CD8-positive, alpha-beta memory T cell (primary cell): ENCODE measurements around the gene ARL9. TPM values are rescaled to one million over a fixed set of nuclear protein-coding genes. Genes with fewer than 3 reads are reported as not detected.
A peak's percentile ranks its signal among the peaks of the same experiment; 100 is the strongest.

Experiments used
- CTCF ChIA-PET: fragments of 350-600 bp; sonication (Branson Sonifier 250); formaldehyde crosslinking; loops from one replicate; lab custom pipeline; 2021; ENCODE audit warnings: antibody characterized with exemption; lab: Charles Lee
- POLR2A ChIA-PET: fragments of 350-600 bp; sonication (Branson Sonifier 250); formaldehyde crosslinking; loops from one replicate; lab custom pipeline; 2021; ENCODE audit warnings: antibody characterized with exemption; lab: Charles Lee
- DNase-seq, 5 donors: peaks; one replicate each; pipeline versions ENCODE4 v3.0.0 to v3.0.0-alpha.2; 2020 to 2022; ENCODE audit warnings: mixed read lengths in 1 of 5
- H3K27ac ChIP-seq: one replicate; pipeline ENCODE4 v1.7.0; 2013; ENCODE audit warnings: low read depth, mild to moderate bottlenecking, low read length, moderate library complexity
- H3K27me3 ChIP-seq: 2 replicates; pipeline ENCODE4 v1.7.0; 2013; ENCODE audit warnings: low read length, mild to moderate bottlenecking; ENCODE audit not compliant: insufficient read depth, poor library complexity, severe bottlenecking
- H3K36me3 ChIP-seq: 2 replicates; pipeline ENCODE4 v1.7.0; 2013; ENCODE audit warnings: mild to moderate bottlenecking, low read length, moderate library complexity; ENCODE audit not compliant: insufficient read depth
- H3K4me1 ChIP-seq: 2 replicates; pipeline ENCODE4 v1.7.0; 2013; ENCODE audit warnings: mild to moderate bottlenecking, low read length, moderate library complexity; ENCODE audit not compliant: insufficient read depth
- H3K4me3 ChIP-seq: 2 replicates; pipeline ENCODE4 v1.7.0; 2013; ENCODE audit warnings: mild to moderate bottlenecking, low read length
- H3K9me3 ChIP-seq: 2 replicates; pipeline ENCODE4 v1.7.0; 2013; ENCODE audit warnings: mild to moderate bottlenecking, low read length
- H3K27ac Mint-ChIP-seq, 8 donors: one replicate each; pipeline ENCODE4 v1.8.0; 2020 to 2021; ENCODE audit warnings: mixed read lengths in 8 of 8, mild to moderate bottlenecking in 6 of 8, inconsistent platforms in 3 of 8, moderate library complexity in 3 of 8
- H3K27me3 Mint-ChIP-seq, 2 donors: one replicate each; pipeline ENCODE4 v1.8.0; 2020 to 2021; ENCODE audit warnings: mixed read lengths in 2 of 2, mild to moderate bottlenecking in 1 of 2, moderate library complexity in 1 of 2
- H3K36me3 Mint-ChIP-seq, 3 donors: one replicate each; pipeline ENCODE4 v1.8.0; 2020 to 2021; ENCODE audit warnings: mixed read lengths in 3 of 3, inconsistent platforms in 1 of 3, mild to moderate bottlenecking in 1 of 3
- H3K4me1 Mint-ChIP-seq, 3 donors: one replicate each; pipeline ENCODE4 v1.8.0; 2020 to 2021; ENCODE audit warnings: mixed read lengths in 3 of 3, inconsistent platforms in 1 of 3, mild to moderate bottlenecking in 1 of 3
- H3K4me3 Mint-ChIP-seq, 7 donors: one replicate each; pipeline ENCODE4 v1.8.0; 2020 to 2021; ENCODE audit warnings: mixed read lengths in 7 of 7, mild to moderate bottlenecking in 6 of 7, moderate library complexity in 4 of 7, inconsistent platforms in 2 of 7
- H3K9me3 Mint-ChIP-seq, 5 donors: one replicate each; pipeline ENCODE4 v1.8.0; 2020 to 2022; ENCODE audit warnings: mixed read lengths in 5 of 5, mild to moderate bottlenecking in 3 of 5, moderate library complexity in 2 of 5, inconsistent platforms in 1 of 5
- polyA plus RNA-seq: library from polyadenylated mRNA; unstranded; fragments of 300-500 nt; fragmentation: Illumina TruSeq; gene quantifications from one replicate; pipeline ENCODE4 v1.2.3, GENCODE V29; 2021
- total RNA-seq, 2 experiments: library from RNA; stranded (reverse); gene quantifications; one replicate each; pipeline ENCODE4 v1.2.3, GENCODE V29; 2021

Gene ARL9
- total and polyA plus RNA-seq, 3 experiments from 2014 or later, result 0.35 to 0.38 TPM; not detected in 1

DNA sequence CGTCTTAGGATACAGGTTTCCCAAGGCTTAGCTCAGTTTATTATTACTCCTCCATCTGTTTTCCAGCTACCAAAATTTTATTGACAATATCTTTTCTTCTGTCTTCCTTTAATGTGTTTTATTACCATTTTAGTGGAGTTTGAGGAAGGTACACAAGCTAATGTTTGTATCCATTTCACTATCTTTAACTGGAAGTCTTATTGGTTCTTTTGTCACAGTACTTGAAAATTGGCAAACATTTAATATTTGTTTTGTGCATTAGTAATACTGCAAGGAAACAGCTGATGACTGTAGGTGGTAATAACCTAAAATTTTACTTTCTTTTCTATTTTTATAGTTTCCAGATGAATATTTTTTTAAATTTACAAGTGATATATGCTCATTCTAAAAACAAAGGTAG is 9.3 kb upstream of the ARL9 start:
- H3K27me3 ChIP-seq, result no peaks in the 10 kb centered on the region
- H3K4me3 ChIP-seq, result no peak overlapping the region
- peaks cover 2% of the 10 kb centered on the region for H3K36me3 ChIP-seq
- H3K4me1 ChIP-seq, result no peaks in the 10 kb centered on the region
- no peaks in the 10 kb centered on the region for H3K27me3 Mint-ChIP-seq
- no peaks in the 10 kb centered on the region for H3K9me3 ChIP-seq
- no peak overlapping the region for H3K4me3 Mint-ChIP-seq
- no peaks in the 10 kb centered on the region for H3K9me3 Mint-ChIP-seq
- POLR2A ChIA-PET, result no interaction called here
- DNase-seq, result no peak
- H3K27ac Mint-ChIP-seq, result peak overlapping the region in 1 of 8 donors; percentile 21
- H3K36me3 Mint-ChIP-seq, result peaks cover 12 to 77% (median 32%) of the 10 kb centered on the region in 3 donors
- CTCF ChIA-PET, result interaction anchor here (1.0 kb wide), 1 partner anchor 19 kb away, joined by 3 read pairs; no protein-coding TSS in a partner anchor
- H3K4me1 Mint-ChIP-seq, result no peaks in the 10 kb centered on the region
- no peak overlapping the region for H3K27ac ChIP-seq

DNA sequence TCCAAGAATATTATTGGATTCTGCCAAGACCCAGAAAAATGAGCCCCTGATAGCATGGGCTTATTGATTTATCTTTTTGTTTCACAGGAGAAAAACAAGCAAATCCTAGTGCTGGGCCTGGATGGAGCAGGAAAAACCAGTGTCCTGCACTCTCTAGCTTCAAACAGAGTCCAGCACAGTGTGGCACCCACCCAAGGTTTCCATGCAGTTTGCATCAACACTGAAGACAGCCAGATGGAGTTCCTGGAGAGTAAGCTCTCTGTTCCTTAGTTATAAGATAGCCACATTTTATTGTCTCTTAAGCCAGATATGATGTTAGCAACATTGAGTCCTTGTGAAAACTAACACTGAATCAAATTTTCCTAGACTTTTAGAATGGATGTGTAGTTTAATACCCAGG is 5.5 kb downstream of the ARL9 start:
- Mint-ChIP-seq H3K4me3 (no peak overlapping the region), H3K27me3 (peaks cover 2 to 3% of the 10 kb centered on the region in 2 donors), H3K9me3 (no peaks in the 10 kb centered on the region), H3K27ac (no peak overlapping the region), H3K36me3 (no peaks in the 10 kb centered on the region), H3K4me1 (peaks cover 4 to 5% (median 5%) of the 10 kb centered on the region in 3 donors)
- POLR2A ChIA-PET, result no interaction called here
- Histone ChIP-seq H3K36me3 (no peaks in the 10 kb centered on the region), H3K4me1 (peaks cover 5% of the 10 kb centered on the region), H3K9me3 (no peaks in the 10 kb centered on the region), H3K27me3 (no peaks in the 10 kb centered on the region), H3K4me3 (no peak overlapping the region), H3K27ac (no peak overlapping the region)
- CTCF ChIA-PET, result no interaction called here
- DNase-seq, result no peak

DNA sequence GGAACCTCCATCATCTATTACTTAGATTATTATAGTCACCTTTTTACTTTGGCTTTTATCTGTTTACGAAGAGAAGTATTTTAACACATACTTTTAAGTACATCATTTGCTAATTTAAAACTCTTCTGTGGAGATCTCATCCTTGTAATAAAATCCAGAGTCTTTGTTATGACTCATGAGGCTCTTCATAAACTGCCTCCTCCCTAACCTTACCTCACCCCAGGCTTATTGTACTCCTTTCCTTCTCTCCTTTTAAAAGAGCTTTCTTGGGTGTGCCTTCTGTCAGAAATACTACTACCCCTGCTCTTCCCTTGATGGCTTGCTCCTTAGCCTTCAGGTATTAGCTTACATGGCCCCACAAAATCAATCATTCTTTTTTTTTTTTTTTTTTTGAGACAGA is 6.6 kb downstream of the ARL9 start:
- Histone ChIP-seq H3K9me3 (no peaks in the 10 kb centered on the region), H3K27me3 (no peaks in the 10 kb centered on the region), H3K27ac (no peak overlapping the region), H3K36me3 (no peaks in the 10 kb centered on the region), H3K4me1 (no peaks in the 10 kb centered on the region), H3K4me3 (no peak overlapping the region)
- Mint-ChIP-seq H3K9me3 (no peaks in the 10 kb centered on the region), H3K27ac (no peak overlapping the region), H3K4me3 (no peak overlapping the region), H3K36me3 (no peaks in the 10 kb centered on the region), H3K27me3 (peaks cover 2 to 3% of the 10 kb centered on the region in 2 donors), H3K4me1 (no peaks in the 10 kb centered on the region)
- ChIA-PET POLR2A (no interaction called here), CTCF (no interaction called here)
- no peak for DNase-seq

DNA sequence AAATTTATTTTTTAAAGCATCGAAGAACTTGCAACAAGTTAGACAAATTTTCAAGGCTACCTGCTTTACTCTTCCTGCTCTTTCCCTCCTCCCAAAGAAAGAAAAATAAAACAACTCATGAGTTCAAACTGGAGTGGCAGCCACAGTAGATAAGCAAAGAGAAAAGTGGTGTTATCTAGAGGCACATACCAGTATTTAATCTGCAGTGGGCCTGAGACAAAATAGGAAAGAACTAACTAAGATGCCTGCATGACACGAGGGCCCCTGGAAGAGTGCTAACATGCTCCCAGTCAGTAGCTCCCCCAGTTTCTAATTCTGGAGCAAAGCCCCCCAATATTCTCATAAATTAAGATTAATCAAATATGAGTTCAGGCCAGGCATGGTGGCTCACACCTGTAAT is 7.9 kb downstream of the ARL9 start:
- Histone ChIP-seq H3K9me3 (no peaks in the 10 kb centered on the region), H3K27me3 (no peaks in the 10 kb centered on the region), H3K4me3 (no peak overlapping the region), H3K4me1 (no peaks in the 10 kb centered on the region), H3K36me3 (no peaks in the 10 kb centered on the region), H3K27ac (no peak overlapping the region)
- peaks cover 0 to 3% of the 10 kb centered on the region in 2 donors for H3K27me3 Mint-ChIP-seq
- H3K27ac Mint-ChIP-seq, result no peak overlapping the region
- H3K4me3 Mint-ChIP-seq, result no peak overlapping the region
- CTCF ChIA-PET, result no interaction called here
- POLR2A ChIA-PET, result no interaction called here
- no peaks in the 10 kb centered on the region for H3K4me1 Mint-ChIP-seq
- H3K36me3 Mint-ChIP-seq, result no peaks in the 10 kb centered on the region
- DNase-seq, result no peak
- no peaks in the 10 kb centered on the region for H3K9me3 Mint-ChIP-seq

DNA sequence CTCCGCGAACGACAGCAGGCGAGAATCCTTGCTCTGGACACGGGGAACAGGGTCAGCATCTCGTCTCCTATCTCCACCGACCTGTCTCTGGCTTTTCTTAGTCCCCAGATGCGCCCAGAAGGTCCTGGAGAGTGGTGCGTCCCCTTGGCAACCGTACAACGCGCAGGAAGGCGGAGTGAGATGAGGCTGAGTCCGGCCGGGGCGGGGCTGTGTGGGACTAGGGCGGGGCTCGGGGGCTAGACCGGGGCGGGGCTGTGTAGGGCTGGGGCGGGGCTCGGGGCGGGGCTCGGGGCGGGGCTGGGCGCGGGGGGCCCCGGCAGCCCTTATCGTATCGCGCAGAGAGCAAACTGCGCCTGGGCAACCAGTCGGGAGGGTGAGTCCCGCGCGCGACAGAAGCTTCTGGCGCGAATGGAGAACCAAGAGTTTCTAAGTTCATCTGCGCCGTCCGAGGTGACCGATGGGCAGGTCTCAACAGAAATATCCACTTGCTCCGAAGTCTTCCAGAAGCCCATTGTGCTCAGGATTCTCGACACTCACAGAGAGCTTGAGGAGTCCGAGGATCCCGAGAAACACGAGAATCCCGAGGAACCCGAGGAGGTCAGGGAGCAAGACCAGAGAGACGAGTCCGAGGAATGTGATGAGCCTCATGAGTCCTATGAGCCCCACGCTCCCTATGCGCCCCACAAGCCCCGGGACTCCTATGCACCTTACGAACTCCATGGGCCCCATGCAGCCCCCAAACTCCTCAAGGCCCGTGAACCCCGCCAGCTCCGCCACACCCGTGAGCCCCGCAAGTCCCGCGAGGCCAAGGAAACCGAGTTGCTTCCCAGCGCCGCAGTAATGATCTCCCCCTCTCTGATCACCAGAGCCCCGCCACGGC is 24.9 kb downstream of the ARL9 start:
- Mint-ChIP-seq H3K27ac (peak overlapping the region in 3 of 8 donors; percentile 35 to 86 (median 49)), H3K36me3 (no peaks in the 10 kb centered on the region), H3K4me3 (no peak overlapping the region), H3K4me1 (peaks cover 0 to 10% (median 4%) of the 10 kb centered on the region in 3 donors), H3K27me3 (peaks cover 0 to 9% of the 10 kb centered on the region in 2 donors), H3K9me3 (no peaks in the 10 kb centered on the region)
- peak; percentile 63 to 84 (median 69) for DNase-seq
- POLR2A ChIA-PET, result interaction anchor here (0.9 kb wide), 1 partner anchor 227 kb away, joined by 3 read pairs; no protein-coding TSS in a partner anchor
- Histone ChIP-seq H3K4me1 (peaks cover 6% of the 10 kb centered on the region), H3K27me3 (peaks cover 17% of the 10 kb centered on the region), H3K9me3 (no peaks in the 10 kb centered on the region), H3K4me3 (peak overlapping the region; percentile 86), H3K27ac (peak overlapping the region; percentile 11), H3K36me3 (no peaks in the 10 kb centered on the region)
- CTCF ChIA-PET, result interaction anchor here (0.9 to 1.8 kb wide), 3 partner anchors 14 to 106 kb away, joined by 3 to 6 read pairs (median 3); partner anchors contain the start of gene PPAT

DNA sequence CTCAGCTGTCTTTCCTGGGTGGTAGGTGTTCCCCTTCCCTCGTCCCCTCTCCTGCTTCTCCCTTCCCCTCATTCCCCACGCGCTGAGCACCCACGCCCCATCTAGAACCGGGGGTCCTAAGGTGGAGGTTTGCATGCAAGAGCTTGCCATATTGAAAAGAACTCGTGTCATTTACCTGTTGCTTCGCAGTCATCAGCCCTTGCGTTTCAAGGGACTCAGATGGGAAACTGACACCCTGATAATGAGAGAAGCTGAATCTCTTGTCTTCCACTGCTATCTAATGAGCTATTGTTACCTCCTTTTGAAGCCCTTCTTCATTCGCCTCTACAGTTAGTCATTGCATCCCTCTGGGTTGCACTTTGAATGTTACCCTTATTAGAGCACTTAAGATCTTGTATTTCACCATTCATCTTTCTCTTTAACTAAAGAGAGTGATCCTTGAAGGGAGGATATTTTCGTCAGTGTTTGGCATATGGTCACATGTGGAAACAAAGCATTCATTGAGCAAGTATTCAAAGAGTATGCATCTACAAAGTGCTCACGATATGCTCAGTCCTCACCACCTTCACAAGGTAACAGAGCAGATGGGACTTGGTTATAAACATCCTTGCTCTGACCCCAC is 25.7 kb downstream of the ARL9 start:
- peaks cover 0 to 10% (median 4%) of the 10 kb centered on the region in 3 donors for H3K4me1 Mint-ChIP-seq
- peaks cover 17% of the 10 kb centered on the region for H3K27me3 ChIP-seq
- DNase-seq, result peak in 1 of 5 donors; percentile 12
- POLR2A ChIA-PET, result interaction anchor here (0.9 kb wide), 1 partner anchor 227 kb away, joined by 3 read pairs; no protein-coding TSS in a partner anchor
- H3K27me3 Mint-ChIP-seq, result peaks cover 3 to 14% of the 10 kb centered on the region in 2 donors
- CTCF ChIA-PET, result interaction anchor here (0.9 to 1.8 kb wide), 3 partner anchors 13 to 107 kb away, joined by 3 to 6 read pairs (median 3); partner anchors contain the start of gene PPAT
- peak overlapping the region; percentile 86 for H3K4me3 ChIP-seq
- H3K36me3 Mint-ChIP-seq, result no peaks in the 10 kb centered on the region
- no peak overlapping the region for H3K4me3 Mint-ChIP-seq
- H3K27ac ChIP-seq, result peak overlapping the region; percentile 11
- H3K4me1 ChIP-seq, result peaks cover 6% of the 10 kb centered on the region
- no peaks in the 10 kb centered on the region for H3K36me3 ChIP-seq
- H3K9me3 Mint-ChIP-seq, result no peaks in the 10 kb centered on the region
- no peaks in the 10 kb centered on the region for H3K9me3 ChIP-seq
- H3K27ac Mint-ChIP-seq, result no peak overlapping the region

DNA sequence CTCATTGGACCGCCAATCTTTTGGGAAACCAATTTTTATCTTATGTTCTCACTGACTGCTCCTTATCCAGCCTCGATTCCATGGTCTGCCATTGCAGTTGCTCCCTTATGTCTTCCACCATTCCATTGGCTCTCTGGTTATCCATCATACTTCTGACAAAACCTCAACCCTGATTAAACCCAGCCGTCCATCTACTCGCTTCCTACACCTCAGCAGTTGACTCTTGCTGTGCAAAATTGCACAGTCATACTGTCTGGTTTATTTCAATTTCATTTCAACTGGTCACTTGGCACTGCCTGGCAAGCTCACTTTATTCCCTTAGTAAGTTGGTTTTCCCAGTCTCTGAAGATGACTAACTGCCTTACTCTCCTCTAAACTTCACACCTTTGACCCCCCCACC is 26.2 kb downstream of the ARL9 start:
- H3K27ac Mint-ChIP-seq, result no peak overlapping the region
- Histone ChIP-seq H3K27ac (no peak overlapping the region), H3K36me3 (no peaks in the 10 kb centered on the region), H3K4me1 (peaks cover 6% of the 10 kb centered on the region), H3K4me3 (no peak overlapping the region), H3K9me3 (no peaks in the 10 kb centered on the region), H3K27me3 (peaks cover 17% of the 10 kb centered on the region)
- ChIA-PET POLR2A (no interaction called here), CTCF (interaction anchor here (1.2 to 1.8 kb wide), 2 partner anchors 12 to 107 kb away, joined by 3 to 6 read pairs; no protein-coding TSS in a partner anchor)
- no peak for DNase-seq
- peaks cover 0 to 10% (median 4%) of the 10 kb centered on the region in 3 donors for H3K4me1 Mint-ChIP-seq
- no peaks in the 10 kb centered on the region for H3K36me3 Mint-ChIP-seq
- no peak overlapping the region for H3K4me3 Mint-ChIP-seq
- H3K9me3 Mint-ChIP-seq, result no peaks in the 10 kb centered on the region
- peaks cover 6 to 14% of the 10 kb centered on the region in 2 donors for H3K27me3 Mint-ChIP-seq
